ENCODE measurements around the gene SLC43A3.

The SLC43A3 gene

GRCh38 chr11:57357310-57357709, 69.6 kb downstream of the SLC43A3 start:
- DNase-seq (ENCODE audit: low spot score) = no peak

Measured in iPS-NIHi11 (cell line).